Breast epithelium (tissue), 4 donors: ENCODE results near the gene BRINP1. TPM values are rescaled to one million over a fixed set of nuclear protein-coding genes. Genes with fewer than 3 reads are reported as not detected.
"Not testable (repeated sequence)": the region's sequence is repeated elsewhere in the genome, so short reads cannot be mapped to it uniquely, and the experiment has no call there.

Experiments
- DNase-seq, 2 donors: peaks; one replicate each; pipeline ENCODE4 v3.0.0-alpha.2; 2019; ENCODE audit warnings: low spot score in 2 of 2
- H3K27ac ChIP-seq, 2 donors: fragments of 200-600 bp; sonication (generic) in 1 of 2; one replicate each; pipeline ENCODE4 v1.5.1; 2016 to 2019; ENCODE audit warnings: mild to moderate bottlenecking in 1 of 2
- H3K27me3 ChIP-seq, 2 donors: fragments of 200-600 bp; sonication (generic) in 1 of 2; one replicate each; pipeline versions ENCODE4 v1.5.1 to v1.6.0; 2017 to 2019; ENCODE audit warnings: control low read depth in 1 of 2, mild to moderate bottlenecking in 1 of 2
- H3K36me3 ChIP-seq: fragments of 200-600 bp; one replicate; pipeline ENCODE4 v1.5.1; 2019
- H3K4me1 ChIP-seq, 2 donors: fragments of 200-600 bp; sonication (generic); one replicate each; pipeline ENCODE4 v1.5.1; 2016 to 2019; ENCODE audit warnings: control low read depth in 1 of 2
- H3K4me3 ChIP-seq, 3 donors: fragments of 200-600 bp; sonication (generic); 1 replicate in 2 of 3; 2 replicates in 1 of 3; pipeline ENCODE4 v1.5.1; 2016 to 2019; ENCODE audit warnings: mild to moderate bottlenecking in 3 of 3, moderate library complexity in 2 of 3
- H3K9me3 ChIP-seq, 2 donors: fragments of 200-600 bp; sonication (generic) in 1 of 2; one replicate each; pipeline ENCODE4 v1.5.1; 2016 to 2019; ENCODE audit warnings: control low read depth in 1 of 2
- POLR2A ChIP-seq: fragments of 450-650 bp; IDR thresholded peaks from one replicate; pipeline ENCODE4 v1.6.1; 2016; ENCODE audit warnings: antibody characterized with exemption, mild to moderate bottlenecking, moderate library complexity
- POLR2AphosphoS5 ChIP-seq, 3 donors: sonication (generic); formaldehyde crosslinking; IDR thresholded peaks; one replicate each; pipeline ENCODE4 v1.6.1; 2017; ENCODE audit warnings: antibody characterized with exemption in 3 of 3
- intact Hi-C: fragments of 100-400 bp; cut with DNase I; formaldehyde crosslinking; loops from one replicate; pipeline ENCODE4 v1.15.1; 2023; ENCODE audit warnings: low total_unique reads
- total RNA-seq, 3 donors: library from RNA; depleted of rRNA; stranded (reverse); fragments of >200 nt; gene quantifications; one replicate each; pipeline ENCODE4 v1.1.0, GENCODE V29; 2016
- TF ChIP-seq, protein P1 (sequence below), 3 donors: fragments of 450-650 bp; IDR thresholded peaks; one replicate each; pipeline ENCODE4 v1.5.1; 2016 to 2017; ENCODE audit warnings: antibody characterized with exemption in 3 of 3, mild to moderate bottlenecking in 3 of 3, moderate library complexity in 3 of 3

Gene BRINP1
- total RNA-seq, 3 donors from 2014 or later = 8.8 to 27.5 TPM; not detected in 1

DNA sequence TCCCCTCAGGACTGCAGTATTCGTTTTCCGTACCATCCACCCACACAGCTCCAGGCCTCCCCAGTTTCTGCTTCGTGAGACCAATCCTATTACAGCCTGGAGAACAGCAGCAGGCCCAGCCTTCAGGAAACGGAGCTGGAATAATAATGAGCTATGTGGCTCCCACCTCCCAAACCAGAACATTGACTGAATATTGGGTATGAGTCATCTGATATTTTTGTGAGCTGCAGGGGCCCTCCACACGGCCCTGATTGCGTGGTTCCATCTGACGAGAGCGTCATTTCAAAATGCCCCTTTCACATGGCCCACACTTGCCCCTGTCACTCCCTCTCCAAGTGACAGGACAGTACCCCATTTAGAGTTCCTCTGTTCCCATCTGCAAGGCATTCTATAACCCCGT is 192.0 kb downstream of the BRINP1 start:
- no peaks in the 10 kb centered on the region for H3K4me1 ChIP-seq
- intact Hi-C loops = no loop called here
- no peaks in the 10 kb centered on the region for H3K9me3 ChIP-seq
- no peaks in the 10 kb centered on the region for H3K27me3 ChIP-seq
- no peaks in the 10 kb centered on the region for H3K36me3 ChIP-seq
- TF ChIP-seq, protein P1, sequence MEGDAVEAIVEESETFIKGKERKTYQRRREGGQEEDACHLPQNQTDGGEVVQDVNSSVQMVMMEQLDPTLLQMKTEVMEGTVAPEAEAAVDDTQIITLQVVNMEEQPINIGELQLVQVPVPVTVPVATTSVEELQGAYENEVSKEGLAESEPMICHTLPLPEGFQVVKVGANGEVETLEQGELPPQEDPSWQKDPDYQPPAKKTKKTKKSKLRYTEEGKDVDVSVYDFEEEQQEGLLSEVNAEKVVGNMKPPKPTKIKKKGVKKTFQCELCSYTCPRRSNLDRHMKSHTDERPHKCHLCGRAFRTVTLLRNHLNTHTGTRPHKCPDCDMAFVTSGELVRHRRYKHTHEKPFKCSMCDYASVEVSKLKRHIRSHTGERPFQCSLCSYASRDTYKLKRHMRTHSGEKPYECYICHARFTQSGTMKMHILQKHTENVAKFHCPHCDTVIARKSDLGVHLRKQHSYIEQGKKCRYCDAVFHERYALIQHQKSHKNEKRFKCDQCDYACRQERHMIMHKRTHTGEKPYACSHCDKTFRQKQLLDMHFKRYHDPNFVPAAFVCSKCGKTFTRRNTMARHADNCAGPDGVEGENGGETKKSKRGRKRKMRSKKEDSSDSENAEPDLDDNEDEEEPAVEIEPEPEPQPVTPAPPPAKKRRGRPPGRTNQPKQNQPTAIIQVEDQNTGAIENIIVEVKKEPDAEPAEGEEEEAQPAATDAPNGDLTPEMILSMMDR (IDR thresholded peaks at IDR 0.05) = no peak
- TF ChIP-seq POLR2AphosphoS5 (IDR thresholded peaks at IDR 0.05) (no peak), POLR2A (no peak)
- no peak for DNase-seq
- no peak overlapping the region for H3K27ac ChIP-seq
- no peak overlapping the region for H3K4me3 ChIP-seq

DNA sequence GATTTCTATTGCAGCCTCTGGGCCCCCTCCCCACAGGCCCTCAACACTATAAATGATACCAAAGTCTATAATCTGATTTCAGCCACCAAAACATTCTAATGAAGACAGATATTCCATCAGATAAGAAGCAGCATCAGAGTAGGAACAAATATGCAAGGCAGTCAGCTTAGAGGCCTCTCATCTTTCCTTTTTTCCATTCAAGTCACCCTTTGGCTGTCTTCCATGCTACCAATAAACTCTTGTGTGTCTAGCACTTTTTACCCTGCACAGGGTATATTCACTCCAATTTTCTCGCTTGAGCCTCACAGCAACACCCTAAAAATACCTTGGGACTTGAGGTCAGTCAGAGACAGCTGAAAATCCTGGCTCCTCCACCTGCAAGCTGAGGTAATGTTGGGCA is 193.7 kb downstream of the BRINP1 start:
- no peaks in the 10 kb centered on the region for H3K36me3 ChIP-seq
- no peaks in the 10 kb centered on the region for H3K9me3 ChIP-seq
- TF ChIP-seq, protein P1 (IDR thresholded peaks at IDR 0.05) = no peak
- no peak for TF ChIP-seq POLR2AphosphoS5 (IDR thresholded peaks at IDR 0.05)
- no peak for TF ChIP-seq POLR2A
- no peak overlapping the region for H3K27ac ChIP-seq
- no peak overlapping the region for H3K4me3 ChIP-seq
- no peaks in the 10 kb centered on the region for H3K27me3 ChIP-seq
- no peaks in the 10 kb centered on the region for H3K4me1 ChIP-seq
- DNase-seq = no peak
- intact Hi-C loops = no loop called here

DNA sequence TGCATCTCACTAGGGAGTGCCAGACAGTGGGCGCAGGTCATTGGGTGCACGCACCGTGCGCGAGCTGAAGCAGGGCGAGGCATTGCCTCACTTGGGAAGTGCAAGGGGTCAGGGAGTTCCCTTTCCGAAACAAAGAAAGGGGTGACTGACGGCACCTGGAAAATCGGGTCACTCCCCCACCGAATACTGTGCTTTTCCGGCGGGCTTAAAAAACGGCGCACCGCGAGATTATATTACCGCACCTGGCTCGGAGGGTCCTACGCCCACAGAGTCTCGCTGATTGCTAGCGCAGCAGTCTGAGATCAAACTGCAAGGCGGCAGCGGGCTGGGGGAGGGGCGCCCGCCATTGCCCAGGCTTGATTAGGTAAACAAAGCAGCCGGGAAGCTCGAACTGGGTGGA is 200.0 kb downstream of the BRINP1 start:
- DNase-seq, H3K9me3 ChIP-seq, H3K27me3 ChIP-seq, intact Hi-C loops, H3K4me1 ChIP-seq, H3K27ac ChIP-seq, H3K36me3 ChIP-seq: not testable (repeated sequence)
- H3K4me3 ChIP-seq = peak overlapping the region in 2 of 3 donors; percentile 34 to 54

DNA sequence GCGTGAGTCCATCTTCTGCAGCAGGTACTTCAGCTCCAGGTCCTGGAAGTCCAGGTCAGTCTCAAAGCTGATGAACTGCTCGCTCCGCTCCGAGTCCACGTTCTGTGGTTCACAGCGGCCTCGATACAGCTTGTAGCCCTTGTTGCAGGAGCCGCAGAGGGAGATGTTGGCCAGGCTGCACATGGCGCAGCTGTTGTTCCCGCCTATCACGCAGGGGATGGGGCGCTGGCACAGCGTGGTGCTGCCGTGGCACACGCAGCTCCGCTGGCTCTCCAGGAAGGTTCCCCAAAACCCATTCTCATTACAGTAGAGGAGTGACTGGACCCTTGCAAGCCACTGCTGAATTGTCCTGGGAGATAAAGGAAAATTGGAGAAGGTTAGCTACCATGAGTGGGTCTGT is 201.4 kb downstream of the BRINP1 start:
- no peak for DNase-seq
- no peaks in the 10 kb centered on the region for H3K27me3 ChIP-seq
- H3K27ac ChIP-seq = no peak overlapping the region
- no peaks in the 10 kb centered on the region for H3K4me1 ChIP-seq
- no peak for TF ChIP-seq POLR2AphosphoS5 (IDR thresholded peaks at IDR 0.05)
- no peak for TF ChIP-seq POLR2A
- TF ChIP-seq, protein P1 (IDR thresholded peaks at IDR 0.05) = no peak
- H3K4me3 ChIP-seq = no peak overlapping the region
- no peaks in the 10 kb centered on the region for H3K36me3 ChIP-seq
- intact Hi-C loops = no loop called here
- H3K9me3 ChIP-seq = peaks cover 0 to 3% of the 10 kb centered on the region in 2 donors

DNA sequence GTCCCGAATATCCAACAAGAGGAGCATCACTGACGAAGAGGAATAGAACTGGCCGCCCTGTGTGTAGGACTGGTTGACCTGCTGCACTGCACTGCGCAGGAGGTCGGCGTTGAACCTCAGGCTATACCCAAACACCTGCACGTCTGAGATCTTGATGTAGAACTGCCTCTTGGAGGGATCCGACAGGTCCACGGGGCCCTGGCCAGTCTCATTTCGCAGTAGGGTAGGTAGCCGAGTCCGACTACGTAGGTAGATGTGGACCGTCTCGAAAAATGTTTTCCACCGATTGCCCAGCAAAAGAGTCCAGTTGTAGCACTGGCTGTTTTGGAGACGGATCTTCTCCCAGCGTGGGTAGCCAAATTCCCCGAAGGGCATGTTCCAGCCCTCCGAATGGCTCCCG is 202.0 kb downstream of the BRINP1 start:
- H3K27ac ChIP-seq = no peak overlapping the region
- no peaks in the 10 kb centered on the region for H3K27me3 ChIP-seq
- no peaks in the 10 kb centered on the region for H3K4me1 ChIP-seq
- DNase-seq = no peak
- peaks cover 0 to 3% of the 10 kb centered on the region in 2 donors for H3K9me3 ChIP-seq
- TF ChIP-seq POLR2AphosphoS5 (IDR thresholded peaks at IDR 0.05) = no peak
- TF ChIP-seq, protein P1 (IDR thresholded peaks at IDR 0.05) = no peak
- no peak for TF ChIP-seq POLR2A
- intact Hi-C loops = no loop called here
- no peaks in the 10 kb centered on the region for H3K36me3 ChIP-seq
- H3K4me3 ChIP-seq = no peak overlapping the region

DNA sequence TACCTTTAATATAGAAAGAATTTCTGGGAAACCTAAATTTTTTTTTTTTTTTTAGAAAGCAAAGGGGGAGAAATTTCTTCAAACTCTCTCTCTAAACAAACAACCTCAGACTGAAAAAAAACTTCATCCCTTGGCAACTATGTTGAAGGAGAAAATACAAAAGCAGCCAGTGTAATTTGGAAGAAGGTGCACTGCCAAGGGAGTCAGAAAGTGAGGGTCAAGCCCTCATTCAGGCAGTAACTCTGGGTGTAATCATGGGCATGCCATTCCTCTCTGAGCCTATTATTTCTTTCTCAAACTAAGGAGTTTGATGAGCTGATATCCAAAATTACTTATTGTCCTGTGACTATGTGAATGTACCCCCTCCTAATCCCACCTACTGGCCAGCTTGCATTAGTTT is 203.1 kb downstream of the BRINP1 start:
- Histone ChIP-seq H3K27me3 (no peaks in the 10 kb centered on the region), H3K4me3 (no peak overlapping the region), H3K4me1 (no peaks in the 10 kb centered on the region), H3K36me3 (no peaks in the 10 kb centered on the region), H3K9me3 (peaks cover 0 to 3% of the 10 kb centered on the region in 2 donors), H3K27ac (no peak overlapping the region)
- TF ChIP-seq, protein P1 (IDR thresholded peaks at IDR 0.05) = no peak
- TF ChIP-seq POLR2A = no peak
- no peak for TF ChIP-seq POLR2AphosphoS5 (IDR thresholded peaks at IDR 0.05)
- intact Hi-C loops = no loop called here
- no peak for DNase-seq
